Effector memory CD4-positive, alpha-beta T cell (primary cell): ENCODE results near the gene UBE2G1.
"Not testable (repeated sequence)": the region's sequence is repeated elsewhere in the genome, so short reads cannot be mapped to it uniquely, and the experiment has no call there.

Source experiments
- DNase-seq, 3 donors: peaks; one replicate each; pipeline ENCODE4 v3.0.0-alpha.2; 2020
- H3K27ac ChIP-seq: 2 replicates; pipeline ENCODE4 v1.7.0; 2013; ENCODE audit warnings: mild to moderate bottlenecking, low read length, moderate library complexity; ENCODE audit not compliant: insufficient read depth, poor library complexity, severe bottlenecking
- H3K27me3 ChIP-seq: replicated peaks from 2 replicates; pipeline ENCODE4 v1.7.0; 2013; ENCODE audit warnings: mild to moderate bottlenecking, low read length; ENCODE audit not compliant: insufficient read depth, control insufficient read depth, poor library complexity, severe bottlenecking
- H3K36me3 ChIP-seq: 2 replicates; pipeline ENCODE4 v1.7.0; 2013; ENCODE audit warnings: mild to moderate bottlenecking, low read length, moderate library complexity; ENCODE audit not compliant: control insufficient read depth, insufficient read depth
- H3K4me1 ChIP-seq: 2 replicates; pipeline ENCODE4 v1.7.0; 2013; ENCODE audit warnings: low read length, mild to moderate bottlenecking; ENCODE audit not compliant: control insufficient read depth, insufficient read depth, poor library complexity, severe bottlenecking
- H3K4me3 ChIP-seq: 2 replicates; pipeline ENCODE4 v1.7.0; 2013; ENCODE audit warnings: low read length, low read depth, mild to moderate bottlenecking; ENCODE audit not compliant: insufficient read depth, poor library complexity, severe bottlenecking
- H3K9me3 ChIP-seq: 2 replicates; pipeline ENCODE4 v1.7.0; 2013; ENCODE audit warnings: mild to moderate bottlenecking, low read length, moderate library complexity; ENCODE audit not compliant: control insufficient read depth

The UBE2G1 gene

GRCh38 chr17:4358154-4358553 lies 8.3 kb downstream of the UBE2G1 start:
- Histone ChIP-seq H3K27me3 (no peaks in the 10 kb centered on the region), H3K4me3 (no peak overlapping the region), H3K9me3 (no peaks in the 10 kb centered on the region), H3K27ac (no peak overlapping the region), H3K36me3 (no peaks in the 10 kb centered on the region), H3K4me1 (peaks cover 4% of the 10 kb centered on the region)
- no peak for DNase-seq

GRCh38 chr17:4357671-4358070 lies 8.8 kb downstream of the UBE2G1 start:
- no peaks in the 10 kb centered on the region for H3K27me3 ChIP-seq
- H3K4me3 ChIP-seq: no peak overlapping the region
- H3K36me3 ChIP-seq: no peaks in the 10 kb centered on the region
- no peak for DNase-seq
- H3K4me1 ChIP-seq: peaks cover 6% of the 10 kb centered on the region
- H3K9me3 ChIP-seq: no peaks in the 10 kb centered on the region
- no peak overlapping the region for H3K27ac ChIP-seq

- H3K4me1 ChIP-seq: peaks cover 6% of the 10 kb centered on the region
- DNase-seq: no peak
- no peak overlapping the region for H3K27ac ChIP-seq
- no peaks in the 10 kb centered on the region for H3K36me3 ChIP-seq
- no peaks in the 10 kb centered on the region for H3K9me3 ChIP-seq
- no peak overlapping the region for H3K4me3 ChIP-seq
- no peaks in the 10 kb centered on the region for H3K27me3 ChIP-seq
Measured at GRCh38 chr17:4357030-4357628, 9.3 kb downstream of the UBE2G1 start.

- Histone ChIP-seq H3K9me3 (no peaks in the 10 kb centered on the region), H3K36me3 (no peaks in the 10 kb centered on the region), H3K27me3 (no peaks in the 10 kb centered on the region), H3K4me1 (peaks cover 6% of the 10 kb centered on the region), H3K27ac (no peak overlapping the region), H3K4me3 (no peak overlapping the region)
- DNase-seq: no peak
Measured at GRCh38 chr17:4354862-4355514, 11.5 kb downstream of the UBE2G1 start.

GRCh38 chr17:4354206-4354605 lies 12.3 kb downstream of the UBE2G1 start:
- DNase-seq: no peak
- Histone ChIP-seq H3K27ac (no peak overlapping the region), H3K27me3 (no peaks in the 10 kb centered on the region), H3K9me3 (no peaks in the 10 kb centered on the region), H3K4me1 (peaks cover 2% of the 10 kb centered on the region), H3K4me3 (no peak overlapping the region), H3K36me3 (no peaks in the 10 kb centered on the region)

GRCh38 chr17:4350214-4350613 lies 16.3 kb downstream of the UBE2G1 start:
- H3K27ac ChIP-seq, H3K27me3 ChIP-seq, H3K4me3 ChIP-seq, H3K9me3 ChIP-seq, H3K4me1 ChIP-seq, H3K36me3 ChIP-seq, DNase-seq: not testable (repeated sequence)

- H3K27ac ChIP-seq: no peak overlapping the region
- no peaks in the 10 kb centered on the region for H3K9me3 ChIP-seq
- H3K4me3 ChIP-seq: no peak overlapping the region
- no peaks in the 10 kb centered on the region for H3K36me3 ChIP-seq
- no peaks in the 10 kb centered on the region for H3K4me1 ChIP-seq
- no peak for DNase-seq
- no peaks in the 10 kb centered on the region for H3K27me3 ChIP-seq
Measured at GRCh38 chr17:4345581-4346252, 20.8 kb downstream of the UBE2G1 start.

- no peak overlapping the region for H3K4me3 ChIP-seq
- no peaks in the 10 kb centered on the region for H3K27me3 ChIP-seq
- H3K36me3 ChIP-seq: no peaks in the 10 kb centered on the region
- DNase-seq: no peak
- no peak overlapping the region for H3K27ac ChIP-seq
- H3K4me1 ChIP-seq: no peaks in the 10 kb centered on the region
- H3K9me3 ChIP-seq: no peaks in the 10 kb centered on the region
Measured at GRCh38 chr17:4344926-4345325, 21.5 kb downstream of the UBE2G1 start.

- Histone ChIP-seq H3K27ac (no peak overlapping the region), H3K27me3 (no peaks in the 10 kb centered on the region), H3K36me3 (no peaks in the 10 kb centered on the region), H3K4me1 (peaks cover 2% of the 10 kb centered on the region), H3K4me3 (no peak overlapping the region), H3K9me3 (no peaks in the 10 kb centered on the region)
- DNase-seq: no peak
Measured at GRCh38 chr17:4342535-4342934, 23.9 kb downstream of the UBE2G1 start.

GRCh38 chr17:4341616-4341977 lies 24.9 kb downstream of the UBE2G1 start:
- H3K27ac ChIP-seq: no peak overlapping the region
- H3K27me3 ChIP-seq: no peaks in the 10 kb centered on the region
- no peaks in the 10 kb centered on the region for H3K9me3 ChIP-seq
- H3K4me3 ChIP-seq: no peak overlapping the region
- no peaks in the 10 kb centered on the region for H3K36me3 ChIP-seq
- H3K4me1 ChIP-seq: peaks cover 2% of the 10 kb centered on the region
- no peak for DNase-seq
